ENCODE measurements around the gene ATP5F1D.

GRCh38 chr19:1220976-1221903 is 20.3 kb upstream of the ATP5F1D start:
- TF ChIP-seq CTCF (conservative IDR thresholded peaks at IDR 0.05; ENCODE audit: low read length): peak; percentile 52
- no peak for TF ChIP-seq EZH2phosphoT487 (IDR thresholded peaks at IDR 0.05; ENCODE audit: borderline replicate concordance)

Measured in Loucy (cell line).